Measurements from ENCODE around the gene HOXA5. TPM values are rescaled to one million over a fixed set of nuclear protein-coding genes. Genes with fewer than 3 reads are reported as not detected.

The HOXA5 gene
- total and polyA plus RNA-seq, 2 donors, result 0.24 to 0.43 TPM

GRCh38 chr7:27182285-27182841 lies 38.9 kb upstream of the HOXA5 start:
- WGBS, result 66% methylated on average over 4 of the region's 4 CpGs
- peaks cover 73 to 100% of the 10 kb centered on the region in 2 donors for H3K27me3 ChIP-seq (ENCODE audit: control insufficient read depth in 2 of 2, insufficient read depth in 1 of 2, low read length in 1 of 2)
- no peak overlapping the region for H3K4me3 ChIP-seq (ENCODE audit: low read length in 2 of 2)
- DNase-seq (ENCODE audit: low read depth in 6 of 9, low spot score in 9 of 9), result no peak
- peaks cover 14 to 41% of the 10 kb centered on the region in 2 donors for H3K4me1 ChIP-seq (ENCODE audit: control insufficient read depth in 2 of 2, insufficient read depth in 2 of 2, low read length in 2 of 2)
- no peak overlapping the region for H3K27ac ChIP-seq (ENCODE audit: low read depth in 1 of 2, low read length in 1 of 2)
- H3K9me3 ChIP-seq (ENCODE audit: control insufficient read depth in 2 of 2, insufficient read depth in 1 of 2, low read length in 1 of 2), result peaks cover 0 to 7% of the 10 kb centered on the region in 2 donors
- no peaks in the 10 kb centered on the region for H3K36me3 ChIP-seq (ENCODE audit: control insufficient read depth in 2 of 2, insufficient read depth in 2 of 2, low read length in 1 of 2)

GRCh38 chr7:27181795-27182275 lies 38.4 kb upstream of the HOXA5 start:
- Histone ChIP-seq H3K4me3 (ENCODE audit: low read length in 2 of 2) (no peak overlapping the region), H3K36me3 (ENCODE audit: control insufficient read depth in 2 of 2, insufficient read depth in 2 of 2, low read length in 1 of 2) (no peaks in the 10 kb centered on the region), H3K4me1 (ENCODE audit: control insufficient read depth in 2 of 2, insufficient read depth in 2 of 2, low read length in 2 of 2) (peaks cover 14 to 41% of the 10 kb centered on the region in 2 donors), H3K27ac (ENCODE audit: low read depth in 1 of 2, low read length in 1 of 2) (no peak overlapping the region), H3K27me3 (ENCODE audit: control insufficient read depth in 2 of 2, insufficient read depth in 1 of 2, low read length in 1 of 2) (peaks cover 76 to 100% of the 10 kb centered on the region in 2 donors), H3K9me3 (ENCODE audit: control insufficient read depth in 2 of 2, insufficient read depth in 1 of 2, low read length in 1 of 2) (peaks cover 0 to 7% of the 10 kb centered on the region in 2 donors)
- 94% methylated on average over 4 of the region's 4 CpGs for WGBS
- DNase-seq (ENCODE audit: low read depth in 6 of 9, low spot score in 9 of 9), result no peak

GRCh38 chr7:27180431-27181420 lies 37.2 kb upstream of the HOXA5 start:
- Histone ChIP-seq H3K4me3 (ENCODE audit: low read length in 2 of 2) (no peak overlapping the region), H3K27ac (ENCODE audit: low read depth in 1 of 2, low read length in 1 of 2) (no peak overlapping the region), H3K4me1 (ENCODE audit: control insufficient read depth in 2 of 2, insufficient read depth in 2 of 2, low read length in 2 of 2) (peaks cover 12 to 36% of the 10 kb centered on the region in 2 donors), H3K27me3 (ENCODE audit: control insufficient read depth in 2 of 2, insufficient read depth in 1 of 2, low read length in 1 of 2) (peaks cover 74 to 100% of the 10 kb centered on the region in 2 donors), H3K9me3 (ENCODE audit: control insufficient read depth in 2 of 2, insufficient read depth in 1 of 2, low read length in 1 of 2) (peaks cover 0 to 5% of the 10 kb centered on the region in 2 donors), H3K36me3 (ENCODE audit: control insufficient read depth in 2 of 2, insufficient read depth in 2 of 2, low read length in 1 of 2) (no peaks in the 10 kb centered on the region)
- 93% methylated on average over 12 of the region's 12 CpGs for WGBS
- DNase-seq (ENCODE audit: low read depth in 6 of 9, low spot score in 9 of 9), result no peak

GRCh38 chr7:27179503-27180430 lies 36.3 kb upstream of the HOXA5 start:
- DNase-seq (ENCODE audit: low read depth in 6 of 9, low spot score in 9 of 9), result peak in 7 of 9 donors; percentile 46 to 83 (median 72)
- H3K9me3 ChIP-seq (ENCODE audit: control insufficient read depth in 2 of 2, insufficient read depth in 1 of 2, low read length in 1 of 2), result peaks cover 0 to 2% of the 10 kb centered on the region in 2 donors
- peaks cover 4 to 27% of the 10 kb centered on the region in 2 donors for H3K4me1 ChIP-seq (ENCODE audit: control insufficient read depth in 2 of 2, insufficient read depth in 2 of 2, low read length in 2 of 2)
- no peak overlapping the region for H3K4me3 ChIP-seq (ENCODE audit: low read length in 2 of 2)
- no peak overlapping the region for H3K27ac ChIP-seq (ENCODE audit: low read depth in 1 of 2, low read length in 1 of 2)
- no peaks in the 10 kb centered on the region for H3K36me3 ChIP-seq (ENCODE audit: control insufficient read depth in 2 of 2, insufficient read depth in 2 of 2, low read length in 1 of 2)
- WGBS, result 24% methylated on average over 56 of the region's 56 CpGs
- H3K27me3 ChIP-seq (ENCODE audit: control insufficient read depth in 2 of 2, insufficient read depth in 1 of 2, low read length in 1 of 2), result peaks cover 74 to 100% of the 10 kb centered on the region in 2 donors

GRCh38 chr7:27179030-27179429 lies 35.5 kb upstream of the HOXA5 start:
- 85% methylated on average over 14 of the region's 14 CpGs for WGBS
- Histone ChIP-seq H3K27ac (ENCODE audit: low read depth in 1 of 2, low read length in 1 of 2) (no peak overlapping the region), H3K4me1 (ENCODE audit: control insufficient read depth in 2 of 2, insufficient read depth in 2 of 2, low read length in 2 of 2) (peaks cover 2 to 27% of the 10 kb centered on the region in 2 donors), H3K27me3 (ENCODE audit: control insufficient read depth in 2 of 2, insufficient read depth in 1 of 2, low read length in 1 of 2) (peaks cover 73 to 100% of the 10 kb centered on the region in 2 donors), H3K9me3 (ENCODE audit: control insufficient read depth in 2 of 2, insufficient read depth in 1 of 2, low read length in 1 of 2) (peaks cover 0 to 7% of the 10 kb centered on the region in 2 donors), H3K4me3 (ENCODE audit: low read length in 2 of 2) (no peak overlapping the region), H3K36me3 (ENCODE audit: control insufficient read depth in 2 of 2, insufficient read depth in 2 of 2, low read length in 1 of 2) (no peaks in the 10 kb centered on the region)
- DNase-seq (ENCODE audit: low read depth in 6 of 9, low spot score in 9 of 9), result no peak

- no peaks in the 10 kb centered on the region for H3K36me3 ChIP-seq (ENCODE audit: control insufficient read depth in 2 of 2, insufficient read depth in 2 of 2, low read length in 1 of 2)
- no peak overlapping the region for H3K4me3 ChIP-seq (ENCODE audit: low read length in 2 of 2)
- no peak overlapping the region for H3K27ac ChIP-seq (ENCODE audit: low read depth in 1 of 2, low read length in 1 of 2)
- H3K4me1 ChIP-seq (ENCODE audit: control insufficient read depth in 2 of 2, insufficient read depth in 2 of 2, low read length in 2 of 2), result peaks cover 7 to 22% of the 10 kb centered on the region in 2 donors
- WGBS, result 96% methylated on average over 6 of the region's 6 CpGs
- peaks cover 71 to 100% of the 10 kb centered on the region in 2 donors for H3K27me3 ChIP-seq (ENCODE audit: control insufficient read depth in 2 of 2, insufficient read depth in 1 of 2, low read length in 1 of 2)
- peaks cover 0 to 7% of the 10 kb centered on the region in 2 donors for H3K9me3 ChIP-seq (ENCODE audit: control insufficient read depth in 2 of 2, insufficient read depth in 1 of 2, low read length in 1 of 2)
- no peak for DNase-seq (ENCODE audit: low read depth in 6 of 9, low spot score in 9 of 9)
These were observed 34.9 kb upstream of the HOXA5 start for GRCh38 chr7:27178366-27178765.

- no peak for DNase-seq (ENCODE audit: low read depth in 6 of 9, low spot score in 9 of 9)
- Histone ChIP-seq H3K27ac (ENCODE audit: low read depth in 1 of 2, low read length in 1 of 2) (no peak overlapping the region), H3K4me1 (ENCODE audit: control insufficient read depth in 2 of 2, insufficient read depth in 2 of 2, low read length in 2 of 2) (peaks cover 10 to 23% of the 10 kb centered on the region in 2 donors), H3K36me3 (ENCODE audit: control insufficient read depth in 2 of 2, insufficient read depth in 2 of 2, low read length in 1 of 2) (no peaks in the 10 kb centered on the region), H3K4me3 (ENCODE audit: low read length in 2 of 2) (no peak overlapping the region), H3K9me3 (ENCODE audit: control insufficient read depth in 2 of 2, insufficient read depth in 1 of 2, low read length in 1 of 2) (peaks cover 0 to 7% of the 10 kb centered on the region in 2 donors), H3K27me3 (ENCODE audit: control insufficient read depth in 2 of 2, insufficient read depth in 1 of 2, low read length in 1 of 2) (peaks cover 75 to 100% of the 10 kb centered on the region in 2 donors)
- WGBS, result 94% methylated on average over 5 of the region's 5 CpGs
These were observed 34.4 kb upstream of the HOXA5 start for GRCh38 chr7:27177795-27178320.

- Histone ChIP-seq H3K36me3 (ENCODE audit: control insufficient read depth in 2 of 2, insufficient read depth in 2 of 2, low read length in 1 of 2) (no peaks in the 10 kb centered on the region), H3K27ac (ENCODE audit: low read depth in 1 of 2, low read length in 1 of 2) (no peak overlapping the region), H3K4me3 (ENCODE audit: low read length in 2 of 2) (no peak overlapping the region), H3K4me1 (ENCODE audit: control insufficient read depth in 2 of 2, insufficient read depth in 2 of 2, low read length in 2 of 2) (peaks cover 15 to 30% of the 10 kb centered on the region in 2 donors), H3K9me3 (ENCODE audit: control insufficient read depth in 2 of 2, insufficient read depth in 1 of 2, low read length in 1 of 2) (peaks cover 0 to 10% of the 10 kb centered on the region in 2 donors), H3K27me3 (ENCODE audit: control insufficient read depth in 2 of 2, insufficient read depth in 1 of 2, low read length in 1 of 2) (peaks cover 74 to 100% of the 10 kb centered on the region in 2 donors)
- 96% methylated on average over 22 of the region's 22 CpGs for WGBS
- DNase-seq (ENCODE audit: low read depth in 6 of 9, low spot score in 9 of 9), result no peak
These were observed 33.7 kb upstream of the HOXA5 start for GRCh38 chr7:27176962-27177794.

All from thymus (tissue), 11 donors.